Activated T-cell treated with anti-CD3 and anti-CD28 coated beads for 1 hour (primary cell): ENCODE results near the gene PDCL3.

Experiments used
- DNase-seq: peaks from one replicate; pipeline ENCODE4 v3.0.0-alpha.2; 2020; ENCODE audit warnings: low read depth

Gene PDCL3

GRCh38 chr2:100560216-100560830 is 2.5 kb upstream of the PDCL3 start:
- DNase-seq: no peak

DNA sequence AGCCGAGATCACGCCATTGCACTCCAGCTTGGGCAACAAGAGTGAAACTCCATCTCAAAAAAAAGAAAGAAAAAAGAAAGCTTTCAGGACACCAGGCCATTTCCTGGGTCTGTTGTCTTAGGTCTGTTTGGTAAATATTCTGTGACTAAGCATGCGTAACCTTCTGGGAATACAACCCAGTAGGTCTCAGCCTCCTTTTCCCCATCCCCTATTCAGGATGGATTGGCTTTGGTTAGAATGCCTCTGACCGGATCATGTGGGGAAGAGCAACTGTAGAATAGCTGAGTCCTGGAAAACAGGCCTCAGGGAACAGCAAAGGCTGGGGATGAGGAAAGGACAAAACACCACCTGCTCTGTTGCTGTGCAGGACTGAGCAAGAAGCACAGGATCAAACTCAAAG is 1.6 kb upstream of the PDCL3 start:
- DNase-seq: no peak

DNA sequence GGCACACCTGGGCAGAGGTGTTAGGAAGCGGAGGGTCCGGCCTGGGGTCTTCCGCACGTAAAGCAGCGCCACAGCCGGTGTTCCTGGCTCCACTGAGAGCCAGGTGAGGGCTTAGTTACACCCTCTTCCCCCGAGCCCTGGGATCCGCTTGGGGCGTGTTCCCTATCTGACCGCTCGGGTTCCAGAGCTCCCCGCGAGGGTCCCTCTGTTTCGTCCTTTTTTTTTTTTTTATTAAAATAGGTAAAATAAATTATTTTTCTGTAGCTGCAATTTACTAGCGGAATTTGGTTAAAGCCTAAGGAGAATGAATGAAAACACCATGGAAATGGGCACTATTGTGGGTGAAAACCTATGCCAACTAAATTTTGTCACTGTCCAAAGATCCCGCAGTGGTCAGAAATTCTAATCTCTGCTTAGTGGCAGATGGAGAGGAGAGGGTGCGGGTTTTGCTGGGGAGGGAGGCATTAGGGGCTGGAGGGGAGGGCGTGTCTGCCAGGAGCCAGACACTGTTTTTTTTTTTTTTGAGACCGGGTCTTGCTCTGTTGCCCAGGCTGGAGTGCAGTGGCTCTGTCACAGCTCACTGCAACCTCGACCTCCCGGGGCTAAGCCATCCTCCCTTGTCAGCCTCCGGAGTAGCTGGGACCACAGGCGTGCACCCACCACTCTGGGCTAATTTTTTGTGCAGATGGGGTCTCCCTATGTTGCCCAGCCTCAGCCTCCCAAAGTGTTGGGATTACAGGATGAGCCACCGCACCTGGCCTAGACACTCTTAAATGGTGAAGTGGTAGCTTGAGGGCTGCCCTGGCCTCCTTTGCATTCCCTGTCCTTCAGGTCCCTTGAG is 834 bp downstream of the PDCL3 start:
- no peak for DNase-seq

DNA sequence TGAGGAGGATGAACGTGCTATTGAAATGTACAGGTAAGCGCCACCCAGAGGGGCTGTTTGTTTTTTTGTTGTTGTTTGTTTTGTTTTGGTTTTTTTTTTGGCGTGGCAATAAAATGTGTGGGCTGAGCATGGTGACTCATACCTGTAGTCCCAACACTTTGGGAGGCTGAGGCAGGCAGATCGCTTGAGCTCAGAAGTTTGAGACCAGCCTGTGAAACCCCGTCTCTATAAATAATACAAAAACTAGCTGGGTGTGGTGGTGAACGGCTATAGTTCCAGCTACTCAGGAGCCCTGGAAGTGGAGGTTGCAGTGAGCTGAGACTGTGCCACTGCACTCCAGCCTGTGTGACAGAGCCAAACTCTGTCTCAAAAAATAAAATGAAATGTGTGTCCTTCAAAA is 6.2 kb downstream of the PDCL3 start:
- DNase-seq: no peak

DNA sequence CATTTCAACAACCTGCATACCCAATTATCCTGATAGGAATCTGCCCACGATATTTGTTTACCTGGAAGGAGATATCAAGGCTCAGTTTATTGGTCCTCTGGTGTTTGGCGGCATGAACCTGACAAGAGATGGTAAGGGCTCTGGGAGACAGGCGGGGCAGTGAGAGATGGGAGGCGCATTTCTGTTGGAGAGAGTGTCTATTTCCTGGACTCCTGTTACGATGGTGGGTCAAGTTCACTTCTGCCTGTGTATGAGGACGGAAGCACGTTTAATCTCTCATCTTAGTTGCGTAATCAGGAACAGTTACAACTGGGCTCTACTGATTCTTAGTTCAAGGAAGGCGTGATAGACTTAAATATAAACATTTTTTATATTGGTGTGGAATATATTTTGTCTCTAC is 8.9 kb downstream of the PDCL3 start:
- DNase-seq: no peak

GRCh38 chr2:100577777-100578176 is 15.0 kb downstream of the PDCL3 start:
- DNase-seq: no peak

DNA sequence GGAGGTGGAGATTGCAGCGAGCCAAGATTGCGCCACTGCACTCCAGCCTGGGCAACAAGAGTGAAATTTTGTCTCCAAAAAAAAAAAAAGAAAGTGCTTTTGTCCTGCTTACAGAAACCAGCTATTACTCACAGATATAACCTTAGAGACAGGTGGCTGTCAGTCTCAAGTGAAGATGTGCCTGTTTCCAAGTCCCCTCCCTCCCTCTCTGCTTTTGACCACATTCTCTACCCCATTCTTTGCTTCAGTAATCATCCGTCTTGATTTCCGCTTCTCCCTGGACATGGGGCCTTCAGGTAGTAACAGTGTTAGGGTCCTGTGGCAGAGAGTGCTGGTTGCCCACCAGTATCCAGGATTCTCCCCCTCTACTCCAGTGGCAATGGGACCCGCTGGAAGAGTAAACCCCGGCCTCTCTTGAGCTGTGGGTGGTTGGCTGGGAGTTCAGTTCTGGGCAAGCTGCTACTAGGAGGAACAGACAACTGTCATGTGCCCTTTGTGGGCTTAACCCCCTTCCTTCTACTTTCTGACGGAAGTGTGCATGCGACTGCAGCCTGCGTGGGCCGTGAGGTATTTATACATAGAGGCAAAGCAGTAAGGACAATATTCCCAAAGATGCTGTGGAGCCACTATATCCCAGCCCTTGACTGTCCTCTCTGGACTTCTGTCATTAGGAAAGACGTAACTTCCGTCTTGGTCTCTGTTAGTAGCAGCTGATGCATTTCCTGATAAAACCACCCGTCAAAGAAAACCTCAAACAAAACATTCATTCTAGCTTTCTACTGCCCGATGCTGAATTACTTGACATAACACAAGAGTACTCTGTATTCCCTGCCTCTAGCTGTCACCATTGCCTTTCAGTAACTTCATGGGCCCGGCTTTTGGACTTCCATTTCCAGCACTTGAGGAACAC is 17.8 kb downstream of the PDCL3 start:
- DNase-seq: peak; percentile 26

GRCh38 chr2:100581277-100581612 is 18.5 kb downstream of the PDCL3 start:
- DNase-seq: no peak

GRCh38 chr2:100584816-100585215 is 22.0 kb downstream of the PDCL3 start:
- DNase-seq: no peak

GRCh38 chr2:100588071-100588786 is 25.4 kb downstream of the PDCL3 start:
- no peak for DNase-seq

DNA sequence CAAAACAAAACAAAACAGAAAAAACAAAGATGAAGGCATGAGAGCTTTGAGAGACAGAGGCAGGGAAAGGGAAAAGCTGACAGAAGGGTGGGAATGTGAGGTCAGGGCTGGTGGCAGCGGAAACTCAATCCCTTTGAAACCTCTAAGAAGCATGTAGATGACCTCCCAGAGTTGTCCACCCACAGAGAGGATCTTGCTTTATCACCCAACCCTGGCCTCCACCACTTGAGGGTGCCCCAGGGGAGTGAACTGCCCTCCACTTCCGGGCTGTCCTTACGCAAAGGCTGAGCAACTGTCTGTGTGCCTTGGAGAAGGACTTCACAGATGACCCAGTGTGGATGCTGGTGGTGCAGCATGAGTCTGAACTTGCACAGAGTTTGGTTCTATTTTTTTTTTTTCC is 26.7 kb downstream of the PDCL3 start:
- no peak for DNase-seq

DNA sequence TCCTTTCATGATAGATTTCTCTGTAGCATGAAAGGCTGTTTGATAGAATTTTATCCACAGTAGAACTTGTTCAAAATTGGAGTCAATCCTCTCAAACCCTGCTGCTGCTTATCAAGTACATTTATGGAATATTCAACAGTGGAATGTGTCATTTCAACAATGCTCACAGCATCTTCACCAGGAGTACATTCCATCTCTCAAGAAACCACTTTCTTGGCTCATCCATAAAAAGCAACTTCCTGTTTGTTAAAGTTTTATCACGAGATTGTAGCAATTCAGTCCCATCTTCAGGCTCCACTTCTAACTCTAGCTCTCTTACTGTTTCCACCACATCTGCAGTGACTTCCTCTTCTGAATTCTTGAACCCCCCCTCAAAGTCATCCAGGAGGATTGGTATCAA is 29.4 kb downstream of the PDCL3 start:
- DNase-seq: no peak

- no peak for DNase-seq
These were observed 33.7 kb downstream of the PDCL3 start for GRCh38 chr2:100596465-100596864.

GRCh38 chr2:100599566-100599965 is 36.8 kb downstream of the PDCL3 start:
- DNase-seq: no peak

GRCh38 chr2:100601661-100602060 is 38.9 kb downstream of the PDCL3 start:
- no peak for DNase-seq

- DNase-seq: no peak
These were observed 40.6 kb downstream of the PDCL3 start for GRCh38 chr2:100603414-100603813.

DNA sequence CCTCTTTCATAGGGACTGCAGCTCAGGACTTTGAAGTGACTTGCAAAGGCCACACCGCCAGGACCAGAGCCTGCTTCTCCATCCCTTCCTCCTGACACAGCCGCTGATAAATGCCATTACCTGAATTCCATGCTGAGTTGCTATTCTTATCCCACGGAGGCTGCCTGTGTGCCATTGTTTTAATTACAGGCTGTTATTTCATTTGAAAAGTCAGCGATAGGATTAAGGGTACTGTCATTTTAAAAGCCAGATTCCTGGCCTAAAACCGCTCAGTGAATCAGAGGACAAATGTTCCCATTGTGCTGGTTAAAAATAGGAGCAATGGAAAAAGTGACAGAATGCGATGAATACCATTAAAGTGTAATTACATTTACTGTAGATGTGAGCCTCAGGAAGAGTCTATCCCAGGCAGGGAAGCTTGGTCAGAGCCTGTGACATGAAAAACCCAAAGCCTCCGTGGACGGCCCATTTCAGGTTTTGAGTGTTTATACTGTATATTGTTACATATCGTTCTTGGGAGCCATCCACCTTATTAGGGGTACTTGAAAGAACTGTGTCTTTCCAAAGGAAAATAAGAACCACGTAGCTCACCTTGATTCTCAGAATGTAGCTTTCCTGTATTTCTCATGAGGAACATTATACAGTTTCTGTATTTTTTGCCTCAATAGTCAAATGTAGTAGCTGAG is 41.3 kb downstream of the PDCL3 start:
- no peak for DNase-seq

- no peak for DNase-seq
These were observed 43.5 kb downstream of the PDCL3 start for GRCh38 chr2:100606332-100606725.

DNA sequence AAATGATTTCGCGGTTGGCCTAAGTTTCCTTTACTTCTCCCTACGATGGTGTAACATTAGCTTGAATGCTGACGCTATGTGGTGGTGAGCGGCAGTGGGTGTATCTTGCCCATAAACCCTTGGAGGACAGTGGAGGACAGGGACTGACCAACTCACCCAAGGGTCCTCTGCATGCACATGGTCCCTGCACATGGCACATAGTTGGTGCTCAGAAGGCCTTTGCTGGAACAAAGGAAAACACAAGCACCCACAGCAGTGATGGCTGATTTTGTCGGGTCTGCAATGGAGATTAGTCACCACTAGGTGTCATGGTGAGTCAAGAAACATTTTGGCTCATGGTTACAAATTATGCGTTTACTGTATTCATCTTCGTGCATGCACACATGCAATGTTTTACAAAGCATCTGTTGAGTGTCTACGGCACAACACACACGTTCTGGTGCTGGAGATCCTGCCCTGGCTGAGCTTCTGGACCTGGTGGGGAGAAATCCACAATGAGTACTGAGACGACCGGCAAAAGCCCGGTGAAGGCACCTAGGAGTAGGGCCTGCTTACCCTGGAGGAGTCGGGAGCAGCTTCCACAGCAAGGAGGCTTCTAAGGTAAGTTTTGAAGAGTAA is 44.0 kb downstream of the PDCL3 start:
- DNase-seq: peak; percentile 14

DNA sequence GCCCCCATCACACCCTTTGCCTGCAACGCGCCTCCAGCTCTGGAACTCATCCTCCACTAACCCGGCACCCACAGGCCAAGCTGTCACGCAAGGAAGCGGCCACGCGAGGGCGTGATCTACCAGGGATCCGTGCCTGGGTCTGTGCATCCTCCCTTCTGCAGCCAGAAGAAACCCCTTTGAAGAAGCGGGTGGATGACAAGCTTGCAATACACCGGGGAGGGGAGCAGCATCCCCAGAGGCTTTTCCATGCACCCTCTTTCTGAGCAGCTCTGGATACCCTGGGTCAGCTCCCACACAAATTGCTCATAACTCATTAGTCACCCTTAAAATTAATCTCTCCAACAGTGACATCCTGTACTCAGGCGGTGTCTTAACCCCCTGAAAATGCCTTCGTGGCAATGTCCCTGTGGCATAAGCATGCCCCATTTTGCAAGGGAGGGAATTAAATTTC is 47.6 kb downstream of the PDCL3 start:
- DNase-seq: peak; percentile 80
